K562 (cell line): ENCODE data around the gene SAP30BP. TPM values are rescaled to one million over a fixed set of nuclear protein-coding genes. Genes with fewer than 3 reads are reported as not detected.
A peak's percentile ranks its signal among the peaks of the same experiment; 100 is the strongest.

Experiments used
- CTCF ChIP-seq, 3 experiments: IDR thresholded peaks in 2 of 3; conservative IDR thresholded peaks in 1 of 3; 2 replicates each; pipeline ENCODE4 v1.5.1; 2011 to 2012; ENCODE audit warnings: low read length in 3 of 3, mild to moderate bottlenecking in 3 of 3, control low read depth in 2 of 3, improper control_type of control experiment in 1 of 3, inconsistent platforms in 1 of 3, low read depth in 1 of 3, mixed read lengths in 1 of 3, moderate library complexity in 1 of 3; ENCODE audit not compliant: insufficient read depth in 2 of 3
- E2F5 ChIP-seq: sonication (generic); formaldehyde crosslinking; IDR thresholded peaks from 2 replicates; pipeline ENCODE4 v1.8.0; 2022; ENCODE audit warnings: mild to moderate bottlenecking, missing genetic modification reagents
- GABPA ChIP-seq: fragments of 200-800 bp; sonication (Bioruptor generic); conservative IDR thresholded peaks from 2 replicates; pipeline ENCODE4 v1.6.1; 2016; ENCODE audit warnings: low read depth, missing genetic modification characterization, missing compliant biosample characterization
- HBP1 ChIP-seq: fragments of 450-650 bp; formaldehyde crosslinking; IDR thresholded peaks from 2 replicates; pipeline ENCODE4 v1.4.0; 2022; ENCODE audit warnings: missing genetic modification characterization
- MCM7 ChIP-seq, 2 experiments: fragments of 450-650 bp; IDR thresholded peaks; 2 replicates each; pipeline ENCODE4 v1.6.1; 2016 to 2018
- NR2C2 ChIP-seq, 2 experiments: fragments of 200-800 bp in 1 of 2; sonication (Bioruptor generic) in 1 of 2; sonication (generic) in 1 of 2; formaldehyde crosslinking in 1 of 2; IDR thresholded peaks; 2 replicates each; pipeline versions ENCODE4 v1.6.1 to v1.8.0; 2016 to 2022; ENCODE audit warnings: mild to moderate bottlenecking in 1 of 2, missing compliant biosample characterization in 1 of 2, missing genetic modification characterization in 1 of 2, missing genetic modification reagents in 1 of 2
- PBX2 ChIP-seq, 2 experiments: IDR thresholded peaks in 1 of 2; conservative IDR thresholded peaks in 1 of 2; 2 replicates each; pipeline ENCODE4 v1.6.1; 2016; ENCODE audit warnings: low read depth in 2 of 2, mild to moderate bottlenecking in 1 of 2, missing compliant biosample characterization in 1 of 2, missing genetic modification characterization in 1 of 2, moderate library complexity in 1 of 2
- RFX5 ChIP-seq: IDR thresholded peaks from 2 replicates; pipeline ENCODE4 v1.6.1; 2011; ENCODE audit warnings: low read depth, mild to moderate bottlenecking, improper control_type of control experiment, low read length
- TAF7 ChIP-seq: fragments of 450-650 bp; IDR thresholded peaks from 2 replicates; pipeline ENCODE4 v1.6.1; 2016; ENCODE audit warnings: missing genetic modification characterization, missing compliant biosample characterization
- XRCC4 ChIP-seq: IDR thresholded peaks from one replicate; pipeline ENCODE4 v1.6.1; 2011; ENCODE audit not compliant: insufficient read depth, insufficient read length; ENCODE audit errors: extremely low read depth
- ZC3H11A ChIP-seq: IDR thresholded peaks from 2 replicates; pipeline ENCODE4 v1.6.1; 2012; ENCODE audit warnings: low read depth, low read length, improper control_type of control experiment
- ZNF551 ChIP-seq: fragments of 250-450 bp; sonication (Bioruptor Pico); IDR thresholded peaks from 2 replicates; pipeline ENCODE4 v1.5.0; 2021; ENCODE audit warnings: mild to moderate bottlenecking, moderate library complexity
- ZNF589 ChIP-seq: fragments of 200-800 bp; sonication (Bioruptor generic); IDR thresholded peaks from 2 replicates; pipeline ENCODE4 v1.6.1; 2016; ENCODE audit warnings: low read depth, missing genetic modification characterization, missing compliant biosample characterization
- ZNF707 ChIP-seq: fragments of 250-450 bp; sonication (Bioruptor Pico); conservative IDR thresholded peaks from 2 replicates; pipeline ENCODE4 v1.8.0; 2022; ENCODE audit warnings: inconsistent platforms, mild to moderate bottlenecking, moderate library complexity
- polyA plus RNA-seq, 8 experiments: library from polyadenylated mRNA; depleted of rRNA in 4 of 8; stranded (reverse) in 5 of 8; unstranded in 3 of 8; fragments of >200 nt; fragmentation: Nextera tagmentation in 2 of 8; fragmentation: Illumina TruSeq in 1 of 8; extraction: Ambion mirVana in 2 of 8; extraction: Trizol in 1 of 8; gene quantifications; 2 replicates each; pipeline versions ENCODE4 v1.2.1 to v1.2.3, GENCODE V29; 2011 to 2014; ENCODE audit warnings: inconsistent platforms in 1 of 8, missing spikeins in 1 of 8
- total RNA-seq, 7 experiments: library from RNA; depleted of rRNA in 6 of 7; stranded (reverse); fragments of >200 nt in 6 of 7; fragmentation: Illumina TruSeq in 2 of 7; extraction: Trizol in 2 of 7; gene quantifications; 2 replicates each; pipeline versions ENCODE4 v1.2.1 to v1.2.3, GENCODE V29; 2011 to 2021; ENCODE audit warnings: low replicate concordance in 1 of 7
- TF ChIP-seq, protein P1 (sequence below): sonication (generic); formaldehyde crosslinking; IDR thresholded peaks from 2 replicates; pipeline ENCODE4 v1.8.0; 2022; ENCODE audit warnings: missing genetic modification reagents, mild to moderate bottlenecking, borderline replicate concordance

The SAP30BP gene
- total and polyA plus RNA-seq, 9 of the 15 experiments (the other 6 are each of a cell fraction or from before 2014, with no cell fraction given), result 45.3 to 154 (median 71.7) TPM

- TF ChIP-seq ZNF589, result no peak
- TF ChIP-seq CTCF (IDR thresholded peaks at IDR 0.05 in 2 of 3, conservative IDR thresholded peaks at IDR 0.05 in 1 of 3; ENCODE audit: insufficient read depth in 2 of 3, low read depth in 1 of 3, low read length in 3 of 3), result peak; percentile 83 to 89 (median 88)
- no peak for TF ChIP-seq TAF7 (tag)
- TF ChIP-seq XRCC4, result no peak
- TF ChIP-seq GABPA, result no peak
- no peak for TF ChIP-seq ZNF551 (CRISPR knock-in tag)
- no peak for TF ChIP-seq HBP1 (CRISPR knock-in tag)
- TF ChIP-seq ZNF707 (CRISPR knock-in tag), result no peak
- no peak for TF ChIP-seq ZC3H11A
- no peak for TF ChIP-seq E2F5 (CRISPR knock-in tag)
- TF ChIP-seq MCM7 (IDR thresholded peaks at IDR 0.05), result no peak
- TF ChIP-seq, protein P1, sequence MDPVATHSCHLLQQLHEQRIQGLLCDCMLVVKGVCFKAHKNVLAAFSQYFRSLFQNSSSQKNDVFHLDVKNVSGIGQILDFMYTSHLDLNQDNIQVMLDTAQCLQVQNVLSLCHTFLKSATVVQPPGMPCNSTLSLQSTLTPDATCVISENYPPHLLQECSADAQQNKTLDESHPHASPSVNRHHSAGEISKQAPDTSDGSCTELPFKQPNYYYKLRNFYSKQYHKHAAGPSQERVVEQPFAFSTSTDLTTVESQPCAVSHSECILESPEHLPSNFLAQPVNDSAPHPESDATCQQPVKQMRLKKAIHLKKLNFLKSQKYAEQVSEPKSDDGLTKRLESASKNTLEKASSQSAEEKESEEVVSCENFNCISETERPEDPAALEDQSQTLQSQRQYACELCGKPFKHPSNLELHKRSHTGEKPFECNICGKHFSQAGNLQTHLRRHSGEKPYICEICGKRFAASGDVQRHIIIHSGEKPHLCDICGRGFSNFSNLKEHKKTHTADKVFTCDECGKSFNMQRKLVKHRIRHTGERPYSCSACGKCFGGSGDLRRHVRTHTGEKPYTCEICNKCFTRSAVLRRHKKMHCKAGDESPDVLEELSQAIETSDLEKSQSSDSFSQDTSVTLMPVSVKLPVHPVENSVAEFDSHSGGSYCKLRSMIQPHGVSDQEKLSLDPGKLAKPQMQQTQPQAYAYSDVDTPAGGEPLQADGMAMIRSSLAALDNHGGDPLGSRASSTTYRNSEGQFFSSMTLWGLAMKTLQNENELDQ (CRISPR knock-in tag), result no peak
- no peak for TF ChIP-seq PBX2 (CRISPR knock-in tag; IDR thresholded peaks at IDR 0.05; ENCODE audit: low read depth)
- no peak for TF ChIP-seq PBX2 (tag; conservative IDR thresholded peaks at IDR 0.05; ENCODE audit: low read depth)
- no peak for TF ChIP-seq RFX5
- no peak for TF ChIP-seq NR2C2 (CRISPR knock-in tag; IDR thresholded peaks at IDR 0.05)
- TF ChIP-seq NR2C2 (tag; IDR thresholded peaks at IDR 0.05), result no peak
Measured at GRCh38 chr17:75633486-75634375, 33.4 kb upstream of the SAP30BP start (continued).
